ENCODE results near the gene ATMIN. TPM values are rescaled to one million over a fixed set of nuclear protein-coding genes. Genes with fewer than 3 reads are reported as not detected.

The ATMIN gene
- total RNA-seq, 2 donors from 2014 or later = 15.6 to 15.8 TPM

DNA sequence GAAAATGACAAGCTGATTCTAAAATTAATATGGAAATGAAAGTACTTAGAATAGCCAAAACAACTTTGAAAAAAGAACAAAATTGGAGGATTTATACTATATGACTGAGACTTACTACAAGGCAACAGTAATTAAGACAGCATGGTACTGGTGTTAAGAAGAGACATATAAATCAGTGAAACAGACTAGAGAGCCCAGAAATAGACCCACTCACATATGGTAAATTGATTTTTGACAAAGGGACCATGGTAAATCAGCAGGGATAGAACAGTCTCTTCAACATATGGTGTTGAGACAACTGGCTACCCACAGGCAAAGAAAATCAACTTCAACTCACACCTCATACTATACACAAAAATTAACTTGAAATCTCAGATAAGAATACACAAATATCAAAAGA lies 41.8 kb upstream of the ATMIN start:
- ATAC-seq (no peak), DNase-seq (no peak)
- no peak overlapping the region for H3K4me3 ChIP-seq
- H3K36me3 ChIP-seq (replicated peaks in 1 of 2; ENCODE audit: insufficient read depth in 1 of 2, low read depth in 2 of 2) = no peaks in the 10 kb centered on the region
- no peaks in the 10 kb centered on the region for H3K9me3 ChIP-seq
- H3K27me3 ChIP-seq = no peaks in the 10 kb centered on the region
- intact Hi-C loops (cut with DNase I) = no loop called here
- H3K27ac ChIP-seq = peak overlapping the region in 1 of 4 donors; percentile 38
- TF ChIP-seq, protein P1, sequence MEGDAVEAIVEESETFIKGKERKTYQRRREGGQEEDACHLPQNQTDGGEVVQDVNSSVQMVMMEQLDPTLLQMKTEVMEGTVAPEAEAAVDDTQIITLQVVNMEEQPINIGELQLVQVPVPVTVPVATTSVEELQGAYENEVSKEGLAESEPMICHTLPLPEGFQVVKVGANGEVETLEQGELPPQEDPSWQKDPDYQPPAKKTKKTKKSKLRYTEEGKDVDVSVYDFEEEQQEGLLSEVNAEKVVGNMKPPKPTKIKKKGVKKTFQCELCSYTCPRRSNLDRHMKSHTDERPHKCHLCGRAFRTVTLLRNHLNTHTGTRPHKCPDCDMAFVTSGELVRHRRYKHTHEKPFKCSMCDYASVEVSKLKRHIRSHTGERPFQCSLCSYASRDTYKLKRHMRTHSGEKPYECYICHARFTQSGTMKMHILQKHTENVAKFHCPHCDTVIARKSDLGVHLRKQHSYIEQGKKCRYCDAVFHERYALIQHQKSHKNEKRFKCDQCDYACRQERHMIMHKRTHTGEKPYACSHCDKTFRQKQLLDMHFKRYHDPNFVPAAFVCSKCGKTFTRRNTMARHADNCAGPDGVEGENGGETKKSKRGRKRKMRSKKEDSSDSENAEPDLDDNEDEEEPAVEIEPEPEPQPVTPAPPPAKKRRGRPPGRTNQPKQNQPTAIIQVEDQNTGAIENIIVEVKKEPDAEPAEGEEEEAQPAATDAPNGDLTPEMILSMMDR (IDR thresholded peaks at IDR 0.05) = no peak
- TF ChIP-seq POLR2A (IDR thresholded peaks at IDR 0.05) = no peak
- peaks cover 50% of the 10 kb centered on the region for H3K4me1 ChIP-seq

DNA sequence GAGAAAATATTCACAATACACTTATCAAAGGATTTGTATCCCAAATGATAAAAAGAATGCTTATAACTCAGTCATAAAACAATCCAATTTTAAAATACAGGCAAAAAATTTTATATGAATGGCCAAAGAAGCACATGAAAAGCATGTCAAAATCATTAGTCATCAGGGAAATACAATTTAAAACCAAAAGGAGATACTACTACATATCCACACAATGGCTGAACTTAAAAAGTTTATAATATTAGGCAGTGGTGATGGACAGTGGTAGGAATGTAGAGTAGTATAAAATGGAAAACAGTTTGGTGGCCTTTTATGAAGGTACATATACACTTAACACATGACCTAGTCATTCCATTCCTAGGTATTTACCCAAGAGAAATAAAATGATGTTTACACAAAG lies 41.2 kb upstream of the ATMIN start:
- no peak for ATAC-seq
- Histone ChIP-seq H3K36me3 (replicated peaks in 1 of 2; ENCODE audit: insufficient read depth in 1 of 2, low read depth in 2 of 2) (no peaks in the 10 kb centered on the region), H3K9me3 (no peaks in the 10 kb centered on the region), H3K4me3 (no peak overlapping the region), H3K27me3 (no peaks in the 10 kb centered on the region), H3K27ac (no peak overlapping the region), H3K4me1 (peaks cover 50% of the 10 kb centered on the region)
- intact Hi-C loops (cut with DNase I) = no loop called here
- DNase-seq = no peak
- TF ChIP-seq, protein P1 (IDR thresholded peaks at IDR 0.05) = no peak
- no peak for TF ChIP-seq POLR2A (IDR thresholded peaks at IDR 0.05)

DNA sequence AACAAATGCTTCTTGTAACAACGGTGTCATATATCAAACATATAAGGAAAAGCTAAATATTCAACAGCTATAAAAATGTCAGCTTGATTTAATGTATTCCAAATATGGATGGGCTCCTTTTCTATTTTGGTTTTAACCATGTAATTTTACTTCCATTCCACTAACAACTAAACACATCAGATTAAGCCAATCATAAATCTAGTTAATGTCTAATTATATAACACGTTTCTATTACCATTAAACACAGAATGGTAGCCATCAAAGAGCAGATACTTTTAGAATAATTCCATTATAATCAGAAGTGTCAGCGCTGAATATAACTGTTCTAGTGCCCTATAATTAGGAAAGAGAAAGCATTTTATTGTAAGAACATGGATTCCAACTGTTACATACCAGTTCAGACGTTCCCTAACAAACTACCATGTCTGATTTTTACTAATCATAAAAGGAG lies 38.9 kb upstream of the ATMIN start:
- H3K27ac ChIP-seq = peak overlapping the region; percentile 28 to 86 (median 72)
- intact Hi-C loops (cut with DNase I) = no loop called here
- ATAC-seq (no peak), DNase-seq (no peak)
- H3K4me1 ChIP-seq = peaks cover 38% of the 10 kb centered on the region
- H3K27me3 ChIP-seq = no peaks in the 10 kb centered on the region
- H3K4me3 ChIP-seq = no peak overlapping the region
- H3K36me3 ChIP-seq (replicated peaks in 1 of 2; ENCODE audit: insufficient read depth in 1 of 2, low read depth in 2 of 2) = no peaks in the 10 kb centered on the region
- 29% methylated on average over 4 of the region's 4 CpGs for WGBS, 2 donors
- H3K9me3 ChIP-seq = no peaks in the 10 kb centered on the region
- TF ChIP-seq POLR2A (IDR thresholded peaks at IDR 0.05) = no peak
- TF ChIP-seq, protein P1 (IDR thresholded peaks at IDR 0.05) = no peak

DNA sequence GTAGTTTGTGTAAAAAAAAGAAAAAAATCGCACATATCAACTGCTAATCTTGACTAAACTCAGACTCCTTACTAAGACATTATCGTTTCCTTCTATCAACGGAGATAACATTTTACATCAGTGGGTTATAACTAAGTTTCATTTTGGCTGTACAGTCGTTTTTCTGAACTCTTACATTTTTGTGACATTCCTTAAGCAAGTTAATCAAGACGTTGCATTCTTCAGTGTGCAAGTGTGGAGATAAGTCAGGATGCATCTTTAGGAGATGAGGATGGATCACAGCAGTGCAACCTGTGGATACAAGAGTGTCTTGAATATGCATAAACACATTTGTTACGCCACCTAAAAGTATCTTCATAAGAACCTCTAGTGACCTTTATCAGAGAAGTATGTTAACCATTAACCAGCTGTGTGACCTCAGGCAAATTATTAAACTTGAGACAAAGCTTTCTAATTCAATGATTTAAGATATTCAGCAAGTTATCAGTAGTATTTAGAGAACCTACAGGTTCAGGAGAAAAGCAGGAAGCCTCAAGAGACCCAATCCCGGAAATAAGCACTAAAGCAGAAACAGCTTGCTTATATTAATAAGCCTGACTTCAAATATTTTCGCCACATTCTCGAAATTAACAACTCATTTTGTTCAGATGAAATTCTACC lies 38.4 kb upstream of the ATMIN start:
- DNase-seq (peak in 1 of 4 donors; percentile 47), ATAC-seq (peak; percentile 81)
- 3 to 4% methylated on average over 9 of the region's 9 CpGs for WGBS, 2 donors
- Histone ChIP-seq H3K27ac (peak overlapping the region; percentile 28 to 86 (median 72)), H3K27me3 (no peaks in the 10 kb centered on the region), H3K9me3 (no peaks in the 10 kb centered on the region), H3K4me3 (no peak overlapping the region), H3K4me1 (peaks cover 34% of the 10 kb centered on the region), H3K36me3 (replicated peaks in 1 of 2; ENCODE audit: insufficient read depth in 1 of 2, low read depth in 2 of 2) (no peaks in the 10 kb centered on the region)
- intact Hi-C loops (cut with DNase I) = no loop called here
- TF ChIP-seq POLR2A (IDR thresholded peaks at IDR 0.05) = peak in 2 of 3 donors; percentile 25 to 29
- TF ChIP-seq, protein P1 (IDR thresholded peaks at IDR 0.05) = no peak

Data from body of pancreas (tissue), 4 donors.